Duodenal mucosa (tissue), 2 donors: Measurements from ENCODE around the gene MDH2.
"Not testable (repeated sequence)": the region's sequence is repeated elsewhere in the genome, so short reads cannot be mapped to it uniquely, and the experiment has no call there.

ENCODE experiments used
- H3K27ac ChIP-seq: one replicate; pipeline ENCODE4 v1.7.0; 2013; ENCODE audit warnings: low read depth, low read length
- H3K27me3 ChIP-seq, 2 donors: one replicate each; pipeline ENCODE4 v1.7.0; 2013; ENCODE audit warnings: low read length in 2 of 2, control low read depth in 1 of 2; ENCODE audit not compliant: insufficient read depth in 2 of 2, control insufficient read depth in 1 of 2
- H3K36me3 ChIP-seq, 2 donors: one replicate each; pipeline ENCODE4 v1.7.0; 2013; ENCODE audit warnings: low read length in 2 of 2, control low read depth in 1 of 2; ENCODE audit not compliant: insufficient read depth in 2 of 2, control insufficient read depth in 1 of 2
- H3K4me1 ChIP-seq, 2 donors: one replicate each; pipeline ENCODE4 v1.7.0; 2013; ENCODE audit warnings: low read length in 2 of 2, control low read depth in 1 of 2; ENCODE audit not compliant: insufficient read depth in 2 of 2, control insufficient read depth in 1 of 2
- H3K4me3 ChIP-seq, 2 donors: one replicate each; pipeline ENCODE4 v1.7.0; 2013; ENCODE audit warnings: low read length in 2 of 2, low read depth in 1 of 2
- H3K9ac ChIP-seq, 2 donors: one replicate each; pipeline ENCODE4 v1.7.0; 2013; ENCODE audit warnings: low read length in 2 of 2, low read depth in 1 of 2
- H3K9me3 ChIP-seq, 2 donors: one replicate each; pipeline ENCODE4 v1.7.0; 2013; ENCODE audit warnings: low read length in 2 of 2, control low read depth in 1 of 2; ENCODE audit not compliant: control insufficient read depth in 1 of 2

MDH2 gene

DNA sequence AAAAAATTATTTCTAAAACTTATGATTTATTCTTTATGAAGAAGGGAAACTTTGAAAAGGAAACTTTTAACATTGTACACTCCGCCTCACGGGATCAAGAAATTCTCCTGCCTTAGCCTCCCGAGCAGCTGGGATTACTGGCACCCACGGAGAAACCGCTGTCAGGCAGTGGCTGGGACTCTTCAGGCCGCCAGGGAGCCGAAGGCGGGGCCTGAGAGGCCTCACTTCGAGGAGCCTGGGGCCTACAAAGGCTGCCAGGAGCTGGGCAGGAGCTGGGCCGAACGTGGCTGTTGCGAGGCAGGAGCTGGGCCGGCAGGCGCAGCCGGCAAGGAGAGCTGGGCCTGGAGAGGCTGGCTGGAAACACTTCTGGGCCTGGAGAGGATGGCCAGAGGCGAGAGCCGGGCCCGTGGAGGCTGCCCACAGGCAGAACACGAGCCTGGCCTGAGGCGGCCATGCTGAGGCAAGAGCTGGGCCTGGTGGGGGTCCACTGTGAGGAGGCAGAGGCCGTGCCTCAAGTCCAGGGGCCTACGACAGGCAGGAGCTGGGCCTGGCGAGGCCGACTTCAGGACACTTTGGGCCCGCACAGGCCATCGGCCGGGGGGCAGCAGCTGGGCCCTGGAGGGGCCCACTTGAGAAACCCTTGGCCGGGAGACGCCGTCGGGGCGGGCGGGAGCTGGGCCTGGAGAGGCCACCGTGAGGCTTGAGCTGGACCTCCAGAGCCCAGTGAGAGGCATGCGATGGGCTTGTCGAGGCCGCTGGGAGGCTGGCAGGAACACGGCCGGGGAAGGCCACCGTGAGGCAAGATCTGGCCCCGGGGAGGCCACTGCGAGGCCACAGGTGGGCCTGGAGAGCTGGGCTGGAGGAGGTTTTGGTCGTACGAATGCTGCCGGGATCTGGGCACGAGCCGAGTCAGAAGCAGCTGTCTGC, 23.7 kb downstream of the MDH2 start:
- Histone ChIP-seq H3K4me3 (no peak overlapping the region), H3K9ac (no peak overlapping the region), H3K4me1 (no peaks in the 10 kb centered on the region), H3K9me3 (peaks cover 0 to 3% of the 10 kb centered on the region in 2 donors), H3K27ac (no peak overlapping the region), H3K27me3 (no peaks in the 10 kb centered on the region), H3K36me3 (peaks cover 5 to 12% of the 10 kb centered on the region in 2 donors)

GRCh38 chr7:76072243-76073148, 24.6 kb downstream of the MDH2 start:
- H3K9ac ChIP-seq, result no peak overlapping the region
- peaks cover 0 to 3% of the 10 kb centered on the region in 2 donors for H3K9me3 ChIP-seq
- H3K27ac ChIP-seq, result no peak overlapping the region
- no peaks in the 10 kb centered on the region for H3K27me3 ChIP-seq
- no peaks in the 10 kb centered on the region for H3K4me1 ChIP-seq
- H3K4me3 ChIP-seq, result no peak overlapping the region
- H3K36me3 ChIP-seq, result peaks cover 0 to 3% of the 10 kb centered on the region in 2 donors

- no peaks in the 10 kb centered on the region for H3K36me3 ChIP-seq
- no peaks in the 10 kb centered on the region for H3K27me3 ChIP-seq
- H3K9me3 ChIP-seq, result peaks cover 0 to 3% of the 10 kb centered on the region in 2 donors
- H3K4me3 ChIP-seq, result no peak overlapping the region
- H3K27ac ChIP-seq, result no peak overlapping the region
- H3K4me1 ChIP-seq, result no peaks in the 10 kb centered on the region
- no peak overlapping the region for H3K9ac ChIP-seq
Measured at GRCh38 chr7:76073335-76073990, 25.6 kb downstream of the MDH2 start.

GRCh38 chr7:76074306-76074971, 26.5 kb downstream of the MDH2 start:
- Histone ChIP-seq H3K4me3 (no peak overlapping the region), H3K27me3 (no peaks in the 10 kb centered on the region), H3K36me3 (no peaks in the 10 kb centered on the region), H3K9ac (no peak overlapping the region), H3K4me1 (no peaks in the 10 kb centered on the region), H3K9me3 (peaks cover 0 to 3% of the 10 kb centered on the region in 2 donors), H3K27ac (no peak overlapping the region)

DNA sequence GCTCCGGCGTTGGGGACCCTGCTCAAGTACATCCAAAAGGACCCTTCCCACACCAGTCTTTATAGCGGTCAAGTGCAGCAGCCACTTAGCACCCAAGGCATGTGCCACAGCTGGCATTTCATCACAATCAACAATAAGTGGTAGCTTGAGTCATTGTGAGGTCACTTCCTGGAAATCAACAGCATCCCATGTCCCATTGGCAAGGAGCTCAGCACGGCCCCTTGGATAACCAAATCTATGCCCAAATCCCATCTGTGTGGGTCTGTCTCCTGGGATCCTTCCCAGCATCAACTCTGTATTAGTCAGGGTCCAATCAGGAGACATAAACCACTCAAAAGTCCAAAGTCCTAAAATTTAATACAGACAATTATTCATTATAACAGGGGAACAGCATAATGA, 27.1 kb downstream of the MDH2 start:
- Histone ChIP-seq H3K4me3 (no peak overlapping the region), H3K9me3 (peaks cover 0 to 3% of the 10 kb centered on the region in 2 donors), H3K36me3 (no peaks in the 10 kb centered on the region), H3K27me3 (no peaks in the 10 kb centered on the region), H3K27ac (no peak overlapping the region), H3K4me1 (no peaks in the 10 kb centered on the region), H3K9ac (no peak overlapping the region)

- Histone ChIP-seq H3K4me1 (no peaks in the 10 kb centered on the region), H3K36me3 (no peaks in the 10 kb centered on the region), H3K9ac (no peak overlapping the region), H3K27ac (no peak overlapping the region), H3K9me3 (peaks cover 0 to 3% of the 10 kb centered on the region in 2 donors), H3K4me3 (no peak overlapping the region), H3K27me3 (no peaks in the 10 kb centered on the region)
Measured at GRCh38 chr7:76076995-76077394, 29.1 kb downstream of the MDH2 start.

DNA sequence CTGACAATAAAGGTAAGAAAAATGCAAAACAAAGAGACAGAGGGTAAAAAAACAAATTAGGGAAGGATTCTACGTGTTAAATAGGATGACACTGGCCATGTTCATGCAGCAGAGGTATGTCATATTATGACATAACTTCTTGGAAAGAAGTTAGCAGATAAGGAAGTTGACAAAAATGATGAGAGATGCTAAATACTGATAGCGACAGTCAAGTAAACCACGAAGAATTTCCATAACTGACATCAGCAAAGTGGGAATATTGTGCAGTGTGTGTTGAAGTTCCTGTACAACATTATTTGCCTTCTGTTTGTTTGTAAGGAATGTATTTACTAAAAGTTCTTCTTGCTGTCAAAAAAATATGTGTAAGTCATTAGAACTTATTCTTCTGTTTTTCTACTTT, 29.5 kb downstream of the MDH2 start:
- Histone ChIP-seq H3K4me1 (no peaks in the 10 kb centered on the region), H3K4me3 (no peak overlapping the region), H3K9ac (no peak overlapping the region), H3K36me3 (no peaks in the 10 kb centered on the region), H3K9me3 (peaks cover 0 to 3% of the 10 kb centered on the region in 2 donors), H3K27ac (no peak overlapping the region), H3K27me3 (no peaks in the 10 kb centered on the region)

- H3K27me3 ChIP-seq, result no peaks in the 10 kb centered on the region
- H3K9me3 ChIP-seq, result no peaks in the 10 kb centered on the region
- H3K4me3 ChIP-seq, result no peak overlapping the region
- H3K27ac ChIP-seq, result no peak overlapping the region
- H3K4me1 ChIP-seq, result no peaks in the 10 kb centered on the region
- no peaks in the 10 kb centered on the region for H3K36me3 ChIP-seq
- H3K9ac ChIP-seq, result no peak overlapping the region
Measured at GRCh38 chr7:76080204-76080603, 32.3 kb downstream of the MDH2 start.

- not testable (repeated sequence) for H3K27me3 ChIP-seq, H3K9me3 ChIP-seq, H3K4me3 ChIP-seq, H3K36me3 ChIP-seq, H3K9ac ChIP-seq, H3K4me1 ChIP-seq, H3K27ac ChIP-seq
Measured at GRCh38 chr7:76084115-76084514, 36.2 kb downstream of the MDH2 start.
